Measurements from ENCODE around the gene ERMARD. TPM values are rescaled to one million over a fixed set of nuclear protein-coding genes. Genes with fewer than 3 reads are reported as not detected.

The ERMARD gene
- total RNA-seq, 4 donors from 2014 or later = 9.0 to 18.9 (median 11.2) TPM

DNA sequence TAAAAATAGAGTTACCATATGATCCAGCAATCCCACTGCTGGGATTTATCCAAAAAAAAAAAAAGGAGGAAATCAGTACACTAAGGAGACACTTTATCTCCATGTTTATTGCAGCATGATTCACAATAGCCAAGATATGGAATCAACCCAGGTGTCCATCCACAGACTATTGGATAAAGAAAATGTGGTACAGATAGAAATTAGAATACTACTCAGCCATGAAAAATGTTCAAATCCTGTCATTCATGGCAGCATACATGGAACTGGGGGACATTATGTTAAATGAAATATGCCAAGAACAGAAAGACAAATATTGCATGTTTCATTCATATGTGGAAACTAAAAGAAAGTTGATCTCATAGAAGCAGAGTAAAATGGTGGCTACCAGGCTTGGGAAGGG, 75.3 kb downstream of the ERMARD start:
- no peak overlapping the region for H3K4me3 ChIP-seq
- TF ChIP-seq, protein P1, sequence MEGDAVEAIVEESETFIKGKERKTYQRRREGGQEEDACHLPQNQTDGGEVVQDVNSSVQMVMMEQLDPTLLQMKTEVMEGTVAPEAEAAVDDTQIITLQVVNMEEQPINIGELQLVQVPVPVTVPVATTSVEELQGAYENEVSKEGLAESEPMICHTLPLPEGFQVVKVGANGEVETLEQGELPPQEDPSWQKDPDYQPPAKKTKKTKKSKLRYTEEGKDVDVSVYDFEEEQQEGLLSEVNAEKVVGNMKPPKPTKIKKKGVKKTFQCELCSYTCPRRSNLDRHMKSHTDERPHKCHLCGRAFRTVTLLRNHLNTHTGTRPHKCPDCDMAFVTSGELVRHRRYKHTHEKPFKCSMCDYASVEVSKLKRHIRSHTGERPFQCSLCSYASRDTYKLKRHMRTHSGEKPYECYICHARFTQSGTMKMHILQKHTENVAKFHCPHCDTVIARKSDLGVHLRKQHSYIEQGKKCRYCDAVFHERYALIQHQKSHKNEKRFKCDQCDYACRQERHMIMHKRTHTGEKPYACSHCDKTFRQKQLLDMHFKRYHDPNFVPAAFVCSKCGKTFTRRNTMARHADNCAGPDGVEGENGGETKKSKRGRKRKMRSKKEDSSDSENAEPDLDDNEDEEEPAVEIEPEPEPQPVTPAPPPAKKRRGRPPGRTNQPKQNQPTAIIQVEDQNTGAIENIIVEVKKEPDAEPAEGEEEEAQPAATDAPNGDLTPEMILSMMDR (IDR thresholded peaks at IDR 0.05 in 4 of 5, conservative IDR thresholded peaks at IDR 0.05 in 1 of 5) = no peak
- no peak for TF ChIP-seq POLR2A (IDR thresholded peaks at IDR 0.05)
- H3K4me1 ChIP-seq = no peaks in the 10 kb centered on the region
- H3K36me3 ChIP-seq = no peaks in the 10 kb centered on the region
- peaks cover 0 to 3% (median 0%) of the 10 kb centered on the region in 3 donors for H3K27me3 ChIP-seq
- no peak for DNase-seq
- no peaks in the 10 kb centered on the region for H3K9me3 ChIP-seq
- intact Hi-C loops (cut with DNase I; ENCODE audit: low total_unique reads) = no loop called here
- no peak for ATAC-seq
- in situ Hi-C loops (cut with MboI; ENCODE audit: low sequenced_read_pairs in 4 of 4) = loop anchor here in 1 of 4 donors (25.0 kb wide), 1 partner anchor 461 kb away; the partner anchor contains the start of gene DLL1
- no peak overlapping the region for H3K27ac ChIP-seq

DNA sequence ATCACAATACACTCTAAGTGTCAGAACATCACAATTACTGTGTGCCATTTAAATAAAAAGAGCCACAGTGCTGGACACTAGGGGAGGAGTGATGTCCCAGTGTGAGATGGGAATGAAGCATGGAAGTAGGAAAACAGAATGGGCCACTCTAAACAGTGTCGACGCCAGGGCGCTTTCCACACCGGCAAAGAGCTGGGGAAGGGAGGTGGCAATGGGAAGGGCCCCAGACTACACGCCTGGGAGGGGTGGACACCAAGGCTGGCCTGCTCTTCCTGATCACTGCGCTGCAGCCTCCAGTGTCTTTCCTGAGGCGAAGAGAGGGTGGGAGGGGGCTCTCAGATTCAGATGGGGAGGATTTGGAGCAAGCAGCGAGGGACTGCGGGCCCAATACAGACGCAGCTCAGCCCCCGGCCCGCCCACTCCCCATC, 75.9 kb downstream of the ERMARD start:
- no peaks in the 10 kb centered on the region for H3K9me3 ChIP-seq
- DNase-seq (no peak), ATAC-seq (no peak)
- H3K27me3 ChIP-seq = peaks cover 0 to 3% (median 0%) of the 10 kb centered on the region in 3 donors
- in situ Hi-C loops (cut with MboI; ENCODE audit: low sequenced_read_pairs in 4 of 4) (loop anchor here in 1 of 4 donors (25.0 kb wide), 1 partner anchor 460 kb away; the partner anchor contains the start of gene DLL1), intact Hi-C loops (cut with DNase I; ENCODE audit: low total_unique reads) (no loop called here)
- H3K4me1 ChIP-seq = no peaks in the 10 kb centered on the region
- no peak overlapping the region for H3K4me3 ChIP-seq
- TF ChIP-seq POLR2A (IDR thresholded peaks at IDR 0.05) = no peak
- TF ChIP-seq, protein P1 (IDR thresholded peaks at IDR 0.05 in 4 of 5, conservative IDR thresholded peaks at IDR 0.05 in 1 of 5) = no peak
- H3K36me3 ChIP-seq = no peaks in the 10 kb centered on the region
- H3K27ac ChIP-seq = no peak overlapping the region

DNA sequence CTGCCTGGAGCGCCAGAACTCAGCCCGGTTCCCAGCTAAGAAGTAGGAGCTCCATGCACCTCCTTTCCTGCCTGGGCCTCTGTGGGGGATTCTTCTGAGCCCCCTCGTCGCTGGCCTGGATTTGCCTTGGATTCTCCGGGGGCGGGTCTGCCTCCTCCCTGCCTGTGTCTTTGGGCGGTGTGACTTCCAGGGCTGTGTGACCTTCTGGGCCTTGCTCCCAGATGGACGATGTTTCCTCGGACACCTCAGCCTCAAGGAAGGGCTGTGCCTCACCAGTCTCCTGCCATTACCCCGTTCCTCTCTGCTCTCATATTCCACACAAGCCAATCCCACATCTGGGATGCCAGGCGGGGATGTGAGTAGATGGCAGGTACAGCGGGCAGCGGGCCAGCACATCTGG, 76.8 kb downstream of the ERMARD start:
- ATAC-seq (no peak), DNase-seq (no peak)
- TF ChIP-seq, protein P1 (IDR thresholded peaks at IDR 0.05 in 4 of 5, conservative IDR thresholded peaks at IDR 0.05 in 1 of 5) = no peak
- no peak for TF ChIP-seq POLR2A (IDR thresholded peaks at IDR 0.05)
- no peak overlapping the region for H3K4me3 ChIP-seq
- H3K36me3 ChIP-seq = no peaks in the 10 kb centered on the region
- no peaks in the 10 kb centered on the region for H3K9me3 ChIP-seq
- peaks cover 0 to 3% (median 0%) of the 10 kb centered on the region in 3 donors for H3K27me3 ChIP-seq
- H3K4me1 ChIP-seq = no peaks in the 10 kb centered on the region
- in situ Hi-C loops (cut with MboI; ENCODE audit: low sequenced_read_pairs in 4 of 4) = loop anchor here in 1 of 4 donors (25.0 kb wide), 1 partner anchor 459 kb away; the partner anchor contains the start of gene DLL1
- no peak overlapping the region for H3K27ac ChIP-seq
- intact Hi-C loops (cut with DNase I; ENCODE audit: low total_unique reads) = no loop called here

DNA sequence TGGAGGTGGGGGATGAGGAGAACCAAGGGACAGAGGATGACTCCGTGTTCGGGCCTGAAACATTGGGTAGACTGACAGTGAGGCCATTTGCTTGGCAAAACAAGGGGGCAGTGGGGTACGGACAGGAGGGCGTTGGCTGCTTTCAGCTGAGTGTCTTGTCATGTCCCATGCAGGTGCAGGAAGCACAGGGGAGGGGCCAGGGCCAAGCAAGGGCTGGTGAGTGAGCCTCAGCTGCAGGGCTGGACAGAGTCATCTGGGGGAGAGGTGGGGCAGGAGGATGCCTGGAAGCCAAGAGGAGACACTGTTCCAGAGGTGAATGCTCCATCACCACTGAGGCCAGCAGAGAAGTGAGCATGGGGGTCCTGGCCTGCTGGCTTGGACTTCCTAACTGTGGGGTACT, 78.4 kb downstream of the ERMARD start:
- no peak overlapping the region for H3K27ac ChIP-seq
- in situ Hi-C loops (cut with MboI; ENCODE audit: low sequenced_read_pairs in 4 of 4) = loop anchor here in 3 of 4 donors (10.0 to 25.0 kb wide), 4 partner anchors 458 to 695 kb away; partner anchors contain the start of gene DLL1 (in 3 of the 3)
- ATAC-seq = no peak

More for the DNA sequence above, 78.4 kb downstream of the ERMARD start:
- TF ChIP-seq, protein P1 (IDR thresholded peaks at IDR 0.05 in 4 of 5, conservative IDR thresholded peaks at IDR 0.05 in 1 of 5) = no peak
- TF ChIP-seq POLR2A (IDR thresholded peaks at IDR 0.05) = no peak
- Histone ChIP-seq H3K36me3 (no peaks in the 10 kb centered on the region), H3K4me3 (no peak overlapping the region), H3K9me3 (no peaks in the 10 kb centered on the region), H3K27me3 (peaks cover 0 to 3% (median 0%) of the 10 kb centered on the region in 3 donors), H3K4me1 (no peaks in the 10 kb centered on the region)
- no peak for DNase-seq
- intact Hi-C loops (cut with DNase I; ENCODE audit: low total_unique reads) = loop anchor here (2.0 kb wide), 2 partner anchors 687 to 701 kb away; no protein-coding TSS in a partner anchor

Data from gastrocnemius medialis (tissue), 4 donors.